Measurements from ENCODE around the gene FBXO47. TPM values are rescaled to one million over a fixed set of nuclear protein-coding genes. Genes with fewer than 3 reads are reported as not detected.

The FBXO47 gene
- total and polyA plus RNA-seq, 2 donors (not counting 3 experiments of a cell fraction or from before 2014, with no cell fraction given), result not detected

DNA sequence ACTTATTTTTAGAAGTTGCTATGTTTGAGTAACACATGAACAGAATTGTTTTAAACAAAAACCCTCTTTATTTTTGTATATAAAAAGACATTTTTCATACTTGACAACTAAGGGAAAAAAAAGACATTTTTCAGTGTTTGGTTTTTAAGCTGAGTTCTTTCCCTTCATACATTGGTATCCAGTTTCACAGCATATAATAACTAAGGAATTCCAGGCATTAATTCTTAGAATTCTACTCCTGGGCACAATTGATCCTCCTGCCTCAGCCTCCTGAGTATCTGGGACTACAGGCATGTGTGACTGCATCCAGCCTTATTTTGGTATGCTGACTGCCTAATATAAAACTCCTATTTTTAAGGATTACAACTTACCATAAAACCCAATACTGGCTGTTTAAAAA is 8.4 kb downstream of the FBXO47 start:
- CTCF ChIA-PET, result interaction anchor here (0.6 to 1.8 kb wide), 8 partner anchors 8 to 286 kb away, joined by 3 to 14 read pairs (median 3); partner anchors contain the start of gene FBXO47
- H3K79me2 ChIP-seq (ENCODE audit: control insufficient read depth, insufficient read depth, low read length), result no peaks in the 10 kb centered on the region
- POLR2A ChIA-PET, result interaction anchor here (0.6 kb wide), 1 partner anchor 18 kb away, joined by 3 read pairs; no protein-coding TSS in a partner anchor
- H3K27me3 ChIP-seq (ENCODE audit: control insufficient read depth in 2 of 2, insufficient read depth in 2 of 2, low read length in 2 of 2), result no peaks in the 10 kb centered on the region
- FAIRE-seq (no peak), DNase-seq (ENCODE audit: low read depth, low spot score) (no peak)
- H3K4me3 ChIP-seq (replicated peaks in 1 of 3; ENCODE audit: insufficient read depth in 1 of 3, low read depth in 1 of 3, low read length in 3 of 3), result no peak overlapping the region
- H3K9me3 ChIP-seq (replicated peaks; ENCODE audit: control insufficient read depth, insufficient read depth, low read length), result no peaks in the 10 kb centered on the region
- peak overlapping the region; percentile 72 for H3K4me2 ChIP-seq (ENCODE audit: insufficient read depth, low read length)
- peak overlapping the region; percentile 51 for H3K27ac ChIP-seq (ENCODE audit: insufficient read depth, low read depth, low read length)
- TSS peak; percentile 16 for BruUV-seq (replicated peaks)
- TF ChIP-seq, protein P1, sequence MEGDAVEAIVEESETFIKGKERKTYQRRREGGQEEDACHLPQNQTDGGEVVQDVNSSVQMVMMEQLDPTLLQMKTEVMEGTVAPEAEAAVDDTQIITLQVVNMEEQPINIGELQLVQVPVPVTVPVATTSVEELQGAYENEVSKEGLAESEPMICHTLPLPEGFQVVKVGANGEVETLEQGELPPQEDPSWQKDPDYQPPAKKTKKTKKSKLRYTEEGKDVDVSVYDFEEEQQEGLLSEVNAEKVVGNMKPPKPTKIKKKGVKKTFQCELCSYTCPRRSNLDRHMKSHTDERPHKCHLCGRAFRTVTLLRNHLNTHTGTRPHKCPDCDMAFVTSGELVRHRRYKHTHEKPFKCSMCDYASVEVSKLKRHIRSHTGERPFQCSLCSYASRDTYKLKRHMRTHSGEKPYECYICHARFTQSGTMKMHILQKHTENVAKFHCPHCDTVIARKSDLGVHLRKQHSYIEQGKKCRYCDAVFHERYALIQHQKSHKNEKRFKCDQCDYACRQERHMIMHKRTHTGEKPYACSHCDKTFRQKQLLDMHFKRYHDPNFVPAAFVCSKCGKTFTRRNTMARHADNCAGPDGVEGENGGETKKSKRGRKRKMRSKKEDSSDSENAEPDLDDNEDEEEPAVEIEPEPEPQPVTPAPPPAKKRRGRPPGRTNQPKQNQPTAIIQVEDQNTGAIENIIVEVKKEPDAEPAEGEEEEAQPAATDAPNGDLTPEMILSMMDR (IDR thresholded peaks at IDR 0.05; ENCODE audit: extremely low read depth in 1 of 2, insufficient read depth in 1 of 2, low read depth in 1 of 2, low read length in 2 of 2), result no peak
- TF ChIP-seq JUN (IDR thresholded peaks at IDR 0.05; ENCODE audit: borderline replicate concordance, insufficient read depth, insufficient read length, low read depth) (no peak), GATA2 (IDR thresholded peaks at IDR 0.05; ENCODE audit: insufficient read depth, insufficient read length, low read depth, low read length) (no peak), MYC (IDR thresholded peaks at IDR 0.05; ENCODE audit: low read depth, low read length) (no peak)
- TF ChIP-seq, protein P2, sequence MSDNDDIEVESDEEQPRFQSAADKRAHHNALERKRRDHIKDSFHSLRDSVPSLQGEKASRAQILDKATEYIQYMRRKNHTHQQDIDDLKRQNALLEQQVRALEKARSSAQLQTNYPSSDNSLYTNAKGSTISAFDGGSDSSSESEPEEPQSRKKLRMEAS (IDR thresholded peaks at IDR 0.05; ENCODE audit: insufficient read depth, insufficient read length), result no peak
- dilution Hi-C loops (cut with MboI; ENCODE audit: extremely low pct_ligation_motif_present, low sequenced_read_pairs), result no loop called here
- H3K4me1 ChIP-seq (ENCODE audit: control insufficient read depth, extremely low read depth, insufficient read depth, low read length), result peaks cover 20% of the 10 kb centered on the region
- no peaks in the 10 kb centered on the region for H4K20me1 ChIP-seq (replicated peaks; ENCODE audit: control insufficient read depth, extremely low read depth, insufficient read depth, low read length)
- H2AFZ ChIP-seq (ENCODE audit: low read depth, low read length), result peak overlapping the region; percentile 51
- peak overlapping the region; percentile 31 for H3K9ac ChIP-seq (replicated peaks; ENCODE audit: extremely low read depth, insufficient read depth, low read length)
- no peaks in the 10 kb centered on the region for H3K36me3 ChIP-seq (ENCODE audit: control insufficient read depth in 2 of 2, extremely low read depth in 1 of 2, insufficient read depth in 2 of 2, low read length in 2 of 2)
- no peaks in the 10 kb centered on the region for H3K9me1 ChIP-seq (replicated peaks; ENCODE audit: control insufficient read depth, extremely low read depth, insufficient read depth, low read length)
- intact Hi-C loops (cut with micrococcal nuclease), result no loop called here

Data from endothelial cell of umbilical vein (primary cell).